ENCODE data around the gene ARHGEF7.

Gene ARHGEF7

GRCh38 chr13:111131611-111132010, 16.5 kb downstream of the ARHGEF7 start:
- in situ Hi-C loops (cut with MboI; ENCODE audit: low sequenced_read_pairs) = no loop called here

GRCh38 chr13:111132948-111133347, 17.8 kb downstream of the ARHGEF7 start:
- in situ Hi-C loops (cut with MboI; ENCODE audit: low sequenced_read_pairs) = no loop called here

- in situ Hi-C loops (cut with MboI; ENCODE audit: low sequenced_read_pairs) = no loop called here
Observed at GRCh38 chr13:111139452-111139851, 24.3 kb downstream of the ARHGEF7 start.

GRCh38 chr13:111139873-111140561, 24.9 kb downstream of the ARHGEF7 start:
- in situ Hi-C loops (cut with MboI; ENCODE audit: low sequenced_read_pairs) = no loop called here

- in situ Hi-C loops (cut with MboI; ENCODE audit: low sequenced_read_pairs) = no loop called here
Observed at GRCh38 chr13:111140562-111141105, 25.5 kb downstream of the ARHGEF7 start.

GRCh38 chr13:111142472-111142871, 27.4 kb downstream of the ARHGEF7 start:
- in situ Hi-C loops (cut with MboI; ENCODE audit: low sequenced_read_pairs) = no loop called here

- in situ Hi-C loops (cut with MboI; ENCODE audit: low sequenced_read_pairs) = no loop called here
Observed at GRCh38 chr13:111143865-111144540, 28.9 kb downstream of the ARHGEF7 start.

GRCh38 chr13:111145071-111145470, 30.0 kb downstream of the ARHGEF7 start:
- in situ Hi-C loops (cut with MboI; ENCODE audit: low sequenced_read_pairs) = no loop called here

GRCh38 chr13:111145506-111145905, 30.4 kb downstream of the ARHGEF7 start:
- in situ Hi-C loops (cut with MboI; ENCODE audit: low sequenced_read_pairs) = no loop called here

GRCh38 chr13:111152844-111153243, 37.7 kb downstream of the ARHGEF7 start:
- in situ Hi-C loops (cut with MboI; ENCODE audit: low sequenced_read_pairs) = no loop called here

GRCh38 chr13:111153279-111153976, 38.3 kb downstream of the ARHGEF7 start:
- in situ Hi-C loops (cut with MboI; ENCODE audit: low sequenced_read_pairs) = no loop called here

GRCh38 chr13:111153977-111154332, 38.8 kb downstream of the ARHGEF7 start:
- in situ Hi-C loops (cut with MboI; ENCODE audit: low sequenced_read_pairs) = no loop called here

GRCh38 chr13:111156421-111156820, 41.3 kb downstream of the ARHGEF7 start:
- in situ Hi-C loops (cut with MboI; ENCODE audit: low sequenced_read_pairs) = no loop called here

- in situ Hi-C loops (cut with MboI; ENCODE audit: low sequenced_read_pairs) = no loop called here
Observed at GRCh38 chr13:111158136-111158805, 43.2 kb downstream of the ARHGEF7 start.

- in situ Hi-C loops (cut with MboI; ENCODE audit: low sequenced_read_pairs) = no loop called here
Observed at GRCh38 chr13:111159362-111160320, 44.5 kb downstream of the ARHGEF7 start.

GRCh38 chr13:111160648-111161047, 45.5 kb downstream of the ARHGEF7 start:
- in situ Hi-C loops (cut with MboI; ENCODE audit: low sequenced_read_pairs) = no loop called here

GRCh38 chr13:111161601-111162600, 46.8 kb downstream of the ARHGEF7 start:
- in situ Hi-C loops (cut with MboI; ENCODE audit: low sequenced_read_pairs) = no loop called here

GRCh38 chr13:111165241-111166010, 50.3 kb downstream of the ARHGEF7 start:
- in situ Hi-C loops (cut with MboI; ENCODE audit: low sequenced_read_pairs) = no loop called here
